ENCODE measurements around the gene PIPOX. TPM values are rescaled to one million over a fixed set of nuclear protein-coding genes. Genes with fewer than 3 reads are reported as not detected.
A peak's percentile ranks its signal among the peaks of the same experiment; 100 is the strongest.

The PIPOX gene
- total and polyA plus RNA-seq, 9 of the 15 experiments (the other 6 are each of a cell fraction or from before 2014, with no cell fraction given): 0.15 to 2.2 (median 0.58) TPM; not detected in 2

DNA sequence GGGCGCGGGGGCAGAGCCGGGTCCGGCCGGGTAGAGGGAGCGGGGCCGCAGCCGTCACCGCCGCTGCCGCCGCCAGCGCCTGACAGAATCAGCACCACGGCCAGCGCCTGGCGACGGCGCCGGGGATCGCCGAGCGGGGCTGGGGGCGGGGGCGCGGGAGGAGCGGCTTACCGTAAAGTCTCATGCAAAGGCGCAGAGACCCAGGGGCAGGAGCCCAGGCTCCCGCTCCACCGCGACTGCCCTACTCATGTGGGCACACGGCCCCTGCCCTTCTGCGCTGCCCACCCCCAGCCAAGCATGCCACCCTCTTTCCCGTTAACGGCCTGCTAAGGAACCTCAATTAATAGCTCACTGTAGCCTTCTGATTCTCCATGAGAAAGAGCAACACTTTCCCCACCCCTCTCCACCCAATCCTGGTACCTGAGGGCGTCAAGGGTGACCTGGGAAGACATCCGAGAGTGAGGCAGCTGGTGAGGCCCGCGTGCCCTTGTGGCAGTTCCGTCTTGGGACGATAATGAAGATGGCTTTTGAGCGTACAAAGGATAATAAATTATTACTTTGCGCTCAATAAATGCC is 36.9 kb upstream of the PIPOX start, which contains the start of gene SEZ6 (continued):
- TF ChIP-seq, protein P1, sequence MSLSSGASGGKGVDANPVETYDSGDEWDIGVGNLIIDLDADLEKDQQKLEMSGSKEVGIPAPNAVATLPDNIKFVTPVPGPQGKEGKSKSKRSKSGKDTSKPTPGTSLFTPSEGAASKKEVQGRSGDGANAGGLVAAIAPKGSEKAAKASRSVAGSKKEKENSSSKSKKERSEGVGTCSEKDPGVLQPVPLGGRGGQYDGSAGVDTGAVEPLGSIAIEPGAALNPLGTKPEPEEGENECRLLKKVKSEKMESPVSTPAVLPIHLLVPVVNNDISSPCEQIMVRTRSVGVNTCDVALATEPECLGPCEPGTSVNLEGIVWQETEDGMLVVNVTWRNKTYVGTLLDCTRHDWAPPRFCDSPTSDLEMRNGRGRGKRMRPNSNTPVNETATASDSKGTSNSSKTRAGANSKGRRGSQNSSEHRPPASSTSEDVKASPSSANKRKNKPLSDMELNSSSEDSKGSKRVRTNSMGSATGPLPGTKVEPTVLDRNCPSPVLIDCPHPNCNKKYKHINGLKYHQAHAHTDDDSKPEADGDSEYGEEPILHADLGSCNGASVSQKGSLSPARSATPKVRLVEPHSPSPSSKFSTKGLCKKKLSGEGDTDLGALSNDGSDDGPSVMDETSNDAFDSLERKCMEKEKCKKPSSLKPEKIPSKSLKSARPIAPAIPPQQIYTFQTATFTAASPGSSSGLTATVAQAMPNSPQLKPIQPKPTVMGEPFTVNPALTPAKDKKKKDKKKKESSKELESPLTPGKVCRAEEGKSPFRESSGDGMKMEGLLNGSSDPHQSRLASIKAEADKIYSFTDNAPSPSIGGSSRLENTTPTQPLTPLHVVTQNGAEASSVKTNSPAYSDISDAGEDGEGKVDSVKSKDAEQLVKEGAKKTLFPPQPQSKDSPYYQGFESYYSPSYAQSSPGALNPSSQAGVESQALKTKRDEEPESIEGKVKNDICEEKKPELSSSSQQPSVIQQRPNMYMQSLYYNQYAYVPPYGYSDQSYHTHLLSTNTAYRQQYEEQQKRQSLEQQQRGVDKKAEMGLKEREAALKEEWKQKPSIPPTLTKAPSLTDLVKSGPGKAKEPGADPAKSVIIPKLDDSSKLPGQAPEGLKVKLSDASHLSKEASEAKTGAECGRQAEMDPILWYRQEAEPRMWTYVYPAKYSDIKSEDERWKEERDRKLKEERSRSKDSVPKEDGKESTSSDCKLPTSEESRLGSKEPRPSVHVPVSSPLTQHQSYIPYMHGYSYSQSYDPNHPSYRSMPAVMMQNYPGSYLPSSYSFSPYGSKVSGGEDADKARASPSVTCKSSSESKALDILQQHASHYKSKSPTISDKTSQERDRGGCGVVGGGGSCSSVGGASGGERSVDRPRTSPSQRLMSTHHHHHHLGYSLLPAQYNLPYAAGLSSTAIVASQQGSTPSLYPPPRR (CRISPR knock-in tag; IDR thresholded peaks at IDR 0.05; ENCODE audit: borderline replicate concordance): no peak
- TF ChIP-seq, protein P2, sequence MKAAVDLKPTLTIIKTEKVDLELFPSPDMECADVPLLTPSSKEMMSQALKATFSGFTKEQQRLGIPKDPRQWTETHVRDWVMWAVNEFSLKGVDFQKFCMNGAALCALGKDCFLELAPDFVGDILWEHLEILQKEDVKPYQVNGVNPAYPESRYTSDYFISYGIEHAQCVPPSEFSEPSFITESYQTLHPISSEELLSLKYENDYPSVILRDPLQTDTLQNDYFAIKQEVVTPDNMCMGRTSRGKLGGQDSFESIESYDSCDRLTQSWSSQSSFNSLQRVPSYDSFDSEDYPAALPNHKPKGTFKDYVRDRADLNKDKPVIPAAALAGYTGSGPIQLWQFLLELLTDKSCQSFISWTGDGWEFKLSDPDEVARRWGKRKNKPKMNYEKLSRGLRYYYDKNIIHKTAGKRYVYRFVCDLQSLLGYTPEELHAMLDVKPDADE (conservative IDR thresholded peaks at IDR 0.05; ENCODE audit: control insufficient read depth, low read depth, low read length): peak; percentile 61; the same call in 1 of the 2 replicates
- TF ChIP-seq ZFPM2 (CRISPR knock-in tag; IDR thresholded peaks at IDR 0.05) (no peak), ZNF133 (CRISPR knock-in tag; IDR thresholded peaks at IDR 0.05) (no peak), MAFF (IDR thresholded peaks at IDR 0.05; ENCODE audit: low read length) (no peak), HNRNPH1 (optimal IDR thresholded peaks at IDR 0.05; ENCODE audit: low read depth, low read length) (no peak), PRMT5 (CRISPR knock-in tag; IDR thresholded peaks at IDR 0.05) (peak; percentile 87; the same call in 1 of the 2 replicates), TAF15 (IDR thresholded peaks at IDR 0.05; ENCODE audit: low read depth, low read length) (no peak), RB1 (IDR thresholded peaks at IDR 0.05; ENCODE audit: low read depth) (peak; percentile 80)
- TF ChIP-seq, protein P3, sequence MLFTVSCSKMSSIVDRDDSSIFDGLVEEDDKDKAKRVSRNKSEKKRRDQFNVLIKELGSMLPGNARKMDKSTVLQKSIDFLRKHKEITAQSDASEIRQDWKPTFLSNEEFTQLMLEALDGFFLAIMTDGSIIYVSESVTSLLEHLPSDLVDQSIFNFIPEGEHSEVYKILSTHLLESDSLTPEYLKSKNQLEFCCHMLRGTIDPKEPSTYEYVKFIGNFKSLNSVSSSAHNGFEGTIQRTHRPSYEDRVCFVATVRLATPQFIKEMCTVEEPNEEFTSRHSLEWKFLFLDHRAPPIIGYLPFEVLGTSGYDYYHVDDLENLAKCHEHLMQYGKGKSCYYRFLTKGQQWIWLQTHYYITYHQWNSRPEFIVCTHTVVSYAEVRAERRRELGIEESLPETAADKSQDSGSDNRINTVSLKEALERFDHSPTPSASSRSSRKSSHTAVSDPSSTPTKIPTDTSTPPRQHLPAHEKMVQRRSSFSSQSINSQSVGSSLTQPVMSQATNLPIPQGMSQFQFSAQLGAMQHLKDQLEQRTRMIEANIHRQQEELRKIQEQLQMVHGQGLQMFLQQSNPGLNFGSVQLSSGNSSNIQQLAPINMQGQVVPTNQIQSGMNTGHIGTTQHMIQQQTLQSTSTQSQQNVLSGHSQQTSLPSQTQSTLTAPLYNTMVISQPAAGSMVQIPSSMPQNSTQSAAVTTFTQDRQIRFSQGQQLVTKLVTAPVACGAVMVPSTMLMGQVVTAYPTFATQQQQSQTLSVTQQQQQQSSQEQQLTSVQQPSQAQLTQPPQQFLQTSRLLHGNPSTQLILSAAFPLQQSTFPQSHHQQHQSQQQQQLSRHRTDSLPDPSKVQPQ (CRISPR knock-in tag; IDR thresholded peaks at IDR 0.05; ENCODE audit: borderline replicate concordance): no peak
- TF ChIP-seq, protein P4, sequence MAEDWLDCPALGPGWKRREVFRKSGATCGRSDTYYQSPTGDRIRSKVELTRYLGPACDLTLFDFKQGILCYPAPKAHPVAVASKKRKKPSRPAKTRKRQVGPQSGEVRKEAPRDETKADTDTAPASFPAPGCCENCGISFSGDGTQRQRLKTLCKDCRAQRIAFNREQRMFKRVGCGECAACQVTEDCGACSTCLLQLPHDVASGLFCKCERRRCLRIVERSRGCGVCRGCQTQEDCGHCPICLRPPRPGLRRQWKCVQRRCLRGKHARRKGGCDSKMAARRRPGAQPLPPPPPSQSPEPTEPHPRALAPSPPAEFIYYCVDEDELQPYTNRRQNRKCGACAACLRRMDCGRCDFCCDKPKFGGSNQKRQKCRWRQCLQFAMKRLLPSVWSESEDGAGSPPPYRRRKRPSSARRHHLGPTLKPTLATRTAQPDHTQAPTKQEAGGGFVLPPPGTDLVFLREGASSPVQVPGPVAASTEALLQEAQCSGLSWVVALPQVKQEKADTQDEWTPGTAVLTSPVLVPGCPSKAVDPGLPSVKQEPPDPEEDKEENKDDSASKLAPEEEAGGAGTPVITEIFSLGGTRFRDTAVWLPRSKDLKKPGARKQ (CRISPR knock-in tag; IDR thresholded peaks at IDR 0.05): no peak

Data from K562 (cell line).